ENCODE measurements around the gene MIGA2. TPM values are rescaled to one million over a fixed set of nuclear protein-coding genes. Genes with fewer than 3 reads are reported as not detected.

Gene MIGA2
- total and polyA plus RNA-seq, 5 donors = 30.3 to 40.7 (median 35.8) TPM

- peaks cover 11% of the 10 kb centered on the region for H3K4me1 ChIP-seq (ENCODE audit: control insufficient read depth, insufficient read depth, low read length)
- no peaks in the 10 kb centered on the region for H3K9me3 ChIP-seq (ENCODE audit: control insufficient read depth, low read length)
- no peak overlapping the region for H3K27ac ChIP-seq (ENCODE audit: low read length)
- no peaks in the 10 kb centered on the region for H3K27me3 ChIP-seq (ENCODE audit: control insufficient read depth, insufficient read depth)
- DNase-seq (peak in 1 of 3 donors; percentile 15), ATAC-seq (no peak)
- 87% methylated on average over 12 of the region's 12 CpGs for WGBS
- H3K4me3 ChIP-seq (ENCODE audit: low read length) = no peak overlapping the region
- intact Hi-C loops (cut with DNase I) = no loop called here
Measured at GRCh38 chr9:129040113-129040643, 3.8 kb downstream of the MIGA2 start.

GRCh38 chr9:129042016-129042415 lies 5.6 kb downstream of the MIGA2 start:
- ATAC-seq (no peak), DNase-seq (no peak)
- H3K27ac ChIP-seq (ENCODE audit: low read length) = no peak overlapping the region
- intact Hi-C loops (cut with DNase I) = no loop called here
- no peaks in the 10 kb centered on the region for H3K27me3 ChIP-seq (ENCODE audit: control insufficient read depth, insufficient read depth)
- WGBS = 87% methylated on average over 16 of the region's 16 CpGs
- H3K4me3 ChIP-seq (ENCODE audit: low read length) = no peak overlapping the region
- no peaks in the 10 kb centered on the region for H3K9me3 ChIP-seq (ENCODE audit: control insufficient read depth, low read length)
- H3K4me1 ChIP-seq (ENCODE audit: control insufficient read depth, insufficient read depth, low read length) = peaks cover 11% of the 10 kb centered on the region

- intact Hi-C loops (cut with DNase I) = no loop called here
- WGBS = 77% methylated on average over 8 of the region's 8 CpGs
- no peak overlapping the region for H3K27ac ChIP-seq (ENCODE audit: low read length)
Measured at GRCh38 chr9:129052592-129052991, 16.2 kb downstream of the MIGA2 start.

GRCh38 chr9:129053020-129053419 lies 16.6 kb downstream of the MIGA2 start:
- WGBS = 93% methylated on average over 6 of the region's 6 CpGs
- Histone ChIP-seq H3K4me1 (ENCODE audit: control insufficient read depth, insufficient read depth, low read length) (no peaks in the 10 kb centered on the region), H3K4me3 (ENCODE audit: low read length) (no peak overlapping the region), H3K27ac (ENCODE audit: low read length) (no peak overlapping the region), H3K27me3 (ENCODE audit: control insufficient read depth, insufficient read depth) (no peaks in the 10 kb centered on the region), H3K9me3 (ENCODE audit: control insufficient read depth, low read length) (no peaks in the 10 kb centered on the region)
- intact Hi-C loops (cut with DNase I) = no loop called here
- DNase-seq (no peak), ATAC-seq (no peak)

More at GRCh38 chr9:129052592-129052991, 16.2 kb downstream of the MIGA2 start:
- peak; percentile 61 to 85 (median 83) for DNase-seq
- Histone ChIP-seq H3K9me3 (ENCODE audit: control insufficient read depth, low read length) (no peaks in the 10 kb centered on the region), H3K4me3 (ENCODE audit: low read length) (no peak overlapping the region), H3K4me1 (ENCODE audit: control insufficient read depth, insufficient read depth, low read length) (no peaks in the 10 kb centered on the region), H3K27me3 (ENCODE audit: control insufficient read depth, insufficient read depth) (no peaks in the 10 kb centered on the region)
- ATAC-seq = peak; percentile 53 to 73

- intact Hi-C loops (cut with DNase I) = no loop called here
Measured at GRCh38 chr9:129054163-129054851, 17.9 kb downstream of the MIGA2 start.

GRCh38 chr9:129058965-129059795 lies 22.8 kb downstream of the MIGA2 start:
- Histone ChIP-seq H3K4me1 (ENCODE audit: control insufficient read depth, insufficient read depth, low read length) (no peaks in the 10 kb centered on the region), H3K4me3 (ENCODE audit: low read length) (no peak overlapping the region), H3K9me3 (ENCODE audit: control insufficient read depth, low read length) (no peaks in the 10 kb centered on the region), H3K27me3 (ENCODE audit: control insufficient read depth, insufficient read depth) (no peaks in the 10 kb centered on the region), H3K27ac (ENCODE audit: low read length) (no peak overlapping the region)
- ATAC-seq = no peak
- intact Hi-C loops (cut with DNase I) = no loop called here
- no peak for DNase-seq
- 87% methylated on average over 21 of the region's 21 CpGs for WGBS

More at GRCh38 chr9:129054163-129054851, 17.9 kb downstream of the MIGA2 start:
- Histone ChIP-seq H3K4me1 (ENCODE audit: control insufficient read depth, insufficient read depth, low read length) (no peaks in the 10 kb centered on the region), H3K4me3 (ENCODE audit: low read length) (no peak overlapping the region), H3K27ac (ENCODE audit: low read length) (no peak overlapping the region), H3K9me3 (ENCODE audit: control insufficient read depth, low read length) (no peaks in the 10 kb centered on the region), H3K27me3 (ENCODE audit: control insufficient read depth, insufficient read depth) (no peaks in the 10 kb centered on the region)
- WGBS = 87% methylated on average over 5 of the region's 5 CpGs
- ATAC-seq (no peak), DNase-seq (no peak)

- ATAC-seq = peak in 1 of 2 donors; percentile 11
- intact Hi-C loops (cut with DNase I) = no loop called here
- 93% methylated on average over 37 of the region's 37 CpGs for WGBS
Measured at GRCh38 chr9:129059796-129060785, 23.7 kb downstream of the MIGA2 start.

GRCh38 chr9:129060991-129061390 lies 24.6 kb downstream of the MIGA2 start:
- H3K27me3 ChIP-seq (ENCODE audit: control insufficient read depth, insufficient read depth) = no peaks in the 10 kb centered on the region
- WGBS = 93% methylated on average over 12 of the region's 12 CpGs
- H3K4me3 ChIP-seq (ENCODE audit: low read length) = no peak overlapping the region
- H3K27ac ChIP-seq (ENCODE audit: low read length) = no peak overlapping the region
- H3K9me3 ChIP-seq (ENCODE audit: control insufficient read depth, low read length) = no peaks in the 10 kb centered on the region
- ATAC-seq (no peak), DNase-seq (no peak)
- intact Hi-C loops (cut with DNase I) = no loop called here
- H3K4me1 ChIP-seq (ENCODE audit: control insufficient read depth, insufficient read depth, low read length) = no peaks in the 10 kb centered on the region

More at GRCh38 chr9:129059796-129060785, 23.7 kb downstream of the MIGA2 start:
- no peaks in the 10 kb centered on the region for H3K27me3 ChIP-seq (ENCODE audit: control insufficient read depth, insufficient read depth)
- H3K9me3 ChIP-seq (ENCODE audit: control insufficient read depth, low read length) = no peaks in the 10 kb centered on the region
- H3K4me1 ChIP-seq (ENCODE audit: control insufficient read depth, insufficient read depth, low read length) = no peaks in the 10 kb centered on the region
- no peak overlapping the region for H3K27ac ChIP-seq (ENCODE audit: low read length)
- DNase-seq = no peak
- H3K4me3 ChIP-seq (ENCODE audit: low read length) = no peak overlapping the region

GRCh38 chr9:129063061-129063460 lies 26.6 kb downstream of the MIGA2 start:
- H3K4me1 ChIP-seq (ENCODE audit: control insufficient read depth, insufficient read depth, low read length) = no peaks in the 10 kb centered on the region
- intact Hi-C loops (cut with DNase I) = no loop called here

GRCh38 chr9:129064499-129064908 lies 28.1 kb downstream of the MIGA2 start:
- Histone ChIP-seq H3K27ac (ENCODE audit: low read length) (no peak overlapping the region), H3K4me1 (ENCODE audit: control insufficient read depth, insufficient read depth, low read length) (no peaks in the 10 kb centered on the region), H3K9me3 (ENCODE audit: control insufficient read depth, low read length) (no peaks in the 10 kb centered on the region), H3K27me3 (ENCODE audit: control insufficient read depth, insufficient read depth) (no peaks in the 10 kb centered on the region), H3K4me3 (ENCODE audit: low read length) (no peak overlapping the region)
- intact Hi-C loops (cut with DNase I) = no loop called here
- 94% methylated on average over 8 of the region's 8 CpGs for WGBS
- ATAC-seq (no peak), DNase-seq (no peak)

More at GRCh38 chr9:129063061-129063460, 26.6 kb downstream of the MIGA2 start:
- no peaks in the 10 kb centered on the region for H3K27me3 ChIP-seq (ENCODE audit: control insufficient read depth, insufficient read depth)
- no peak overlapping the region for H3K4me3 ChIP-seq (ENCODE audit: low read length)
- ATAC-seq = no peak
- DNase-seq = no peak
- H3K27ac ChIP-seq (ENCODE audit: low read length) = no peak overlapping the region
- 87% methylated on average over 9 of the region's 9 CpGs for WGBS
- H3K9me3 ChIP-seq (ENCODE audit: control insufficient read depth, low read length) = no peaks in the 10 kb centered on the region

Measured in right cardiac atrium (tissue), 5 donors.